GM12873 (cell line): ENCODE results near the gene SORBS1.

Source experiments
- CTCF ChIP-seq: IDR thresholded peaks from 2 replicates; pipeline ENCODE4 v1.5.1; 2012; ENCODE audit warnings: low read depth, mild to moderate bottlenecking, moderate library complexity, low read length, control low read depth; ENCODE audit not compliant: insufficient read depth; ENCODE audit errors: missing control alignments

SORBS1 gene

GRCh38 chr10:95447685-95448084 is 113.5 kb downstream of the SORBS1 start:
- no peak for TF ChIP-seq CTCF

GRCh38 chr10:95445837-95446486 is 115.2 kb downstream of the SORBS1 start:
- TF ChIP-seq CTCF: peak; percentile 90

- TF ChIP-seq CTCF: no peak
Observed at GRCh38 chr10:95445223-95445836, 115.8 kb downstream of the SORBS1 start.

GRCh38 chr10:95444792-95445191 is 116.4 kb downstream of the SORBS1 start:
- TF ChIP-seq CTCF: no peak

- no peak for TF ChIP-seq CTCF
Observed at GRCh38 chr10:95443636-95444035, 117.5 kb downstream of the SORBS1 start.

- no peak for TF ChIP-seq CTCF
Observed at GRCh38 chr10:95442341-95442740, 118.8 kb downstream of the SORBS1 start.

- TF ChIP-seq CTCF: no peak
Observed at GRCh38 chr10:95441547-95441923, 119.6 kb downstream of the SORBS1 start.
